ENCODE data around the gene PER2.
A peak's percentile ranks its signal among the peaks of the same experiment; 100 is the strongest.

Gene PER2

GRCh38 chr2:238267341-238267710 is 21.1 kb downstream of the PER2 start:
- DNase-seq (ENCODE audit: low read depth in 2 of 2) = no peak

- no peak for DNase-seq (ENCODE audit: low read depth in 2 of 2)
Measured at GRCh38 chr2:238265605-238266004, 22.8 kb downstream of the PER2 start.

GRCh38 chr2:238264072-238264460 is 24.3 kb downstream of the PER2 start:
- DNase-seq (ENCODE audit: low read depth in 2 of 2) = no peak

GRCh38 chr2:238263204-238264071 is 25.0 kb downstream of the PER2 start:
- peak; percentile 36 to 41 for DNase-seq (ENCODE audit: low read depth in 2 of 2)

- no peak for DNase-seq (ENCODE audit: low read depth in 2 of 2)
Measured at GRCh38 chr2:238262496-238263122, 25.8 kb downstream of the PER2 start.

- no peak for DNase-seq (ENCODE audit: low read depth in 2 of 2)
Measured at GRCh38 chr2:238261718-238262375, 26.6 kb downstream of the PER2 start.

GRCh38 chr2:238260883-238261282 is 27.5 kb downstream of the PER2 start:
- no peak for DNase-seq (ENCODE audit: low read depth in 2 of 2)

- DNase-seq (ENCODE audit: low read depth in 2 of 2) = no peak
Measured at GRCh38 chr2:238259061-238260020, 29.1 kb downstream of the PER2 start.

- no peak for DNase-seq (ENCODE audit: low read depth in 2 of 2)
Measured at GRCh38 chr2:238257786-238258700, 30.4 kb downstream of the PER2 start.

- peak; percentile 32 to 41 for DNase-seq (ENCODE audit: low read depth in 2 of 2)
Measured at GRCh38 chr2:238256594-238257104, 31.8 kb downstream of the PER2 start.

- DNase-seq (ENCODE audit: low read depth in 2 of 2) = no peak
Measured at GRCh38 chr2:238256111-238256510, 32.3 kb downstream of the PER2 start.

- DNase-seq (ENCODE audit: low read depth in 2 of 2) = no peak
Measured at GRCh38 chr2:238255636-238256035, 32.8 kb downstream of the PER2 start.

GRCh38 chr2:238255151-238255551 is 33.3 kb downstream of the PER2 start:
- DNase-seq (ENCODE audit: low read depth in 2 of 2) = no peak

GRCh38 chr2:238254095-238254723 is 34.2 kb downstream of the PER2 start:
- DNase-seq (ENCODE audit: low read depth in 2 of 2) = no peak

- DNase-seq (ENCODE audit: low read depth in 2 of 2) = no peak
Measured at GRCh38 chr2:238252766-238253630, 35.4 kb downstream of the PER2 start.

- DNase-seq (ENCODE audit: low read depth in 2 of 2) = no peak
Measured at GRCh38 chr2:238251986-238252385, 36.4 kb downstream of the PER2 start.

- DNase-seq (ENCODE audit: low read depth in 2 of 2) = no peak
Measured at GRCh38 chr2:238251331-238251730, 37.1 kb downstream of the PER2 start.

- no peak for DNase-seq (ENCODE audit: low read depth in 2 of 2)
Measured at GRCh38 chr2:238250896-238251295, 37.5 kb downstream of the PER2 start.

All from activated CD8-positive, alpha-beta memory T cell treated with anti-CD3 and anti-CD28 coated beads for 4 hours (primary cell).